Measurements from ENCODE around the gene EREG. TPM values are rescaled to one million over a fixed set of nuclear protein-coding genes. Genes with fewer than 3 reads are reported as not detected.

EREG gene
- total and polyA plus RNA-seq, 7 donors = 0.71 to 5.8 (median 2.0) TPM

- Histone ChIP-seq H3K4me1 (no peaks in the 10 kb centered on the region), H3K36me3 (no peaks in the 10 kb centered on the region), H3K9me3 (no peaks in the 10 kb centered on the region), H3K27me3 (no peaks in the 10 kb centered on the region), H3K27ac (no peak overlapping the region), H3K4me3 (no peak overlapping the region)
- TF ChIP-seq EP300 (IDR thresholded peaks at IDR 0.05) (no peak), POLR2A (IDR thresholded peaks at IDR 0.05) (no peak), CTCF (IDR thresholded peaks at IDR 0.05) (no peak), POLR2AphosphoS5 (IDR thresholded peaks at IDR 0.05) (no peak)
- 48 to 53% methylated on average over 9 of the region's 9 CpGs for WGBS, 2 donors
- intact Hi-C loops (cut with DNase I) = no loop called here
- DNase-seq = no peak
Measured at GRCh38 chr4:74330295-74330750, 34.6 kb upstream of the EREG start.

DNA sequence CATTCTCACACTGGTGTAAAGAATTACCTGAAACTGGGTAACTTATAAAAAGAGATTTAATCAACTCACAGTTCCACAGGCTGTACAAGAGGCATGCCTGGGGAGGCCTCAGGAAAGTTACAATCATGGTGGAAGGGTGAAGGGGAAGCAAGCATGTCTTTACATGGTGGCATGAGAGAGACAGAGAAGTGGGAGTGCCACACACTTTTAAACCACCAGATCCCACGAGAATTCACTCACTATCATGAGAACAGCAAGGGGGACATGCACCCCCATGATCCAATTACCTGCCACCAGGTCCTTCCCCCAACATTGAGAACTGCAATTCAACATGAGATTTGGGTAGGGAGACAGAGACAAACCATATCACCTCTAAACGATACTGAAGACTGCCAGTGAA lies 33.7 kb upstream of the EREG start:
- intact Hi-C loops (cut with DNase I) = no loop called here
- no peak for DNase-seq
- no peaks in the 10 kb centered on the region for H3K27me3 ChIP-seq
- WGBS, 2 donors = 81 to 86% methylated on average over 2 of the region's 2 CpGs
- H3K36me3 ChIP-seq = no peaks in the 10 kb centered on the region
- no peak overlapping the region for H3K4me3 ChIP-seq
- no peaks in the 10 kb centered on the region for H3K4me1 ChIP-seq
- TF ChIP-seq POLR2A (IDR thresholded peaks at IDR 0.05) = no peak
- TF ChIP-seq POLR2AphosphoS5 (IDR thresholded peaks at IDR 0.05) = no peak
- no peak for TF ChIP-seq CTCF (IDR thresholded peaks at IDR 0.05)
- no peak for TF ChIP-seq EP300 (IDR thresholded peaks at IDR 0.05)
- H3K9me3 ChIP-seq = no peaks in the 10 kb centered on the region
- H3K27ac ChIP-seq = no peak overlapping the region

DNA sequence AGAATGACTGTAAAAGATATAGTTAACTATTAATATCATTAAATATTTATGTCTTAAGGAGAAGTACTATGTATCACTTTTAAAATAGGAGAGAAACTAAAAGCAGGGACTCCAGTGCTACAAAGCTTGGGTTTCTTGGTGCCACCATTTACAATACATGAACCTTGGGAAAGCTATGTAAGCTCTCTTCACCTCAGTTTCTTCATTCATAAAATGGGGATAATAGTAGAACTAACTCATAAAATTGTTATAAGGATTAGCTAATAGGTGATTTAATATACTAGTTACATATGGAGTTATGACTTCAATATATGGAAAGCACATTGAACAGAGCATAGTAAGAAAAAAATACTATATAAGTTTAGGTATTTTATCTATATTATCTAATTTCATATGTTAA lies 33.0 kb upstream of the EREG start:
- Histone ChIP-seq H3K9me3 (no peaks in the 10 kb centered on the region), H3K4me1 (no peaks in the 10 kb centered on the region), H3K27me3 (no peaks in the 10 kb centered on the region), H3K36me3 (no peaks in the 10 kb centered on the region), H3K27ac (no peak overlapping the region), H3K4me3 (no peak overlapping the region)
- TF ChIP-seq CTCF (IDR thresholded peaks at IDR 0.05) = no peak
- TF ChIP-seq POLR2AphosphoS5 (IDR thresholded peaks at IDR 0.05) = no peak
- no peak for TF ChIP-seq POLR2A (IDR thresholded peaks at IDR 0.05)
- no peak for TF ChIP-seq EP300 (IDR thresholded peaks at IDR 0.05)
- intact Hi-C loops (cut with DNase I) = no loop called here
- DNase-seq = no peak

DNA sequence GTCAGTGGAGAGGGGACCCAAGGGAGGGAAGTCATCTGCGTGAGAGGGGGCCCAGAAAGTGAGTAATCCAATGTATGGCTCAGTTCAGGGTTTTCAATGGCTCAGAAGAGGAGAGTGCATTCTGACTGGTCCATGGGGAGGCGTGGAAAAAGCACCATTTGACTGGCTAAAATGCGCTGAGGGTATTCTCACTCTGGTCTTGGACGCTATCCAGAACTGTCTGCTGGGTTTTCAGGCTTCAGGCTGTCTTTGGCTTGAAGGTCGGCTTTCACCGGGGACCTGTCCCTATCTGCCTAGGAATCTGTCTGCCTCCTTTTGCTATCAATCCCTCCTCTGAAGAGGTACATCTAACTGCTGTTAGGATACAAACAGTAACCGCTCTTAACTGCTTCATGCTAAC lies 30.3 kb upstream of the EREG start:
- no peaks in the 10 kb centered on the region for H3K9me3 ChIP-seq
- no peak overlapping the region for H3K4me3 ChIP-seq
- H3K4me1 ChIP-seq = no peaks in the 10 kb centered on the region
- H3K36me3 ChIP-seq = no peaks in the 10 kb centered on the region
- no peak for DNase-seq
- intact Hi-C loops (cut with DNase I) = no loop called here
- 88 to 94% methylated on average over 7 of the region's 7 CpGs for WGBS, 2 donors
- H3K27me3 ChIP-seq = no peaks in the 10 kb centered on the region
- TF ChIP-seq POLR2A (IDR thresholded peaks at IDR 0.05) (no peak), EP300 (IDR thresholded peaks at IDR 0.05) (no peak), POLR2AphosphoS5 (IDR thresholded peaks at IDR 0.05) (no peak), CTCF (IDR thresholded peaks at IDR 0.05) (no peak)
- no peak overlapping the region for H3K27ac ChIP-seq

- H3K4me3 ChIP-seq = no peak overlapping the region
- no peak for TF ChIP-seq CTCF (IDR thresholded peaks at IDR 0.05)
- no peak for TF ChIP-seq POLR2A (IDR thresholded peaks at IDR 0.05)
- TF ChIP-seq POLR2AphosphoS5 (IDR thresholded peaks at IDR 0.05) = no peak
- no peak for TF ChIP-seq EP300 (IDR thresholded peaks at IDR 0.05)
- no peak for DNase-seq
- no peaks in the 10 kb centered on the region for H3K27me3 ChIP-seq
- intact Hi-C loops (cut with DNase I) = no loop called here
- no peaks in the 10 kb centered on the region for H3K36me3 ChIP-seq
- no peaks in the 10 kb centered on the region for H3K4me1 ChIP-seq
- 66 to 74% methylated on average over 5 of the region's 5 CpGs for WGBS, 2 donors
- no peak overlapping the region for H3K27ac ChIP-seq
- H3K9me3 ChIP-seq = no peaks in the 10 kb centered on the region
Measured at GRCh38 chr4:74335341-74336021, 29.5 kb upstream of the EREG start.
